K562 (cell line): ENCODE data around the gene CHN2. TPM values are rescaled to one million over a fixed set of nuclear protein-coding genes. Genes with fewer than 3 reads are reported as not detected.

Source experiments
- ATAC-seq: fragments of 200-7000 bp; cut with Tn5 transposase; 3 replicates; pipeline ENCODE4 v1.9.1; 2020; ENCODE audit warnings: moderate library complexity
- BruUV-seq: library from RNA; stranded (reverse); fragments of 400-500 nt; replicated peaks from 2 replicates; lab custom pipeline; 2021; lab: Mats Ljungman, UMichigan
- CTCF ChIA-PET: fragments of 300-600 bp; formaldehyde crosslinking; extraction: SDS; loops from one replicate; lab custom pipeline; 2021; ENCODE audit warnings: low intra/inter-chr PET ratio; lab: Yijun Ruan, JAX
- POLR2A ChIA-PET: fragments of 300-600, 350-650 bp; sonication (Branson Sonifier 250); formaldehyde crosslinking; extraction: SDS; loops from one replicate; lab custom pipeline; 2021; ENCODE audit warnings: antibody characterized with exemption, inconsistent platforms; lab: Yijun Ruan, JAX
- DNase-seq, 4 experiments: peaks; one replicate each; pipeline versions ENCODE4 v3.0.0 to v3.0.0-alpha.2; 2011 to 2018; ENCODE audit warnings: low spot score in 3 of 4, mixed read lengths in 3 of 4; ENCODE audit errors: extremely low read depth in 1 of 4
- FAIRE-seq: peaks from 2 replicates; lab custom pipeline; 2011; peaks lifted over from hg19 to GRCh38; lab: Jason Lieb, UNC
- H2AFZ ChIP-seq: 2 replicates; pipeline ENCODE4 v1.6.0; 2011; ENCODE audit warnings: low read depth, low read length, control low read depth, inconsistent platforms
- H3K27ac ChIP-seq: fragments of 200-600 bp; 3 replicates; pipeline ENCODE4 v1.8.0; 2011; ENCODE audit warnings: low read depth, mild to moderate bottlenecking, control low read depth, inconsistent platforms, low read length, moderate library complexity, mixed read lengths; ENCODE audit errors: extremely low read depth
- H3K27me3 ChIP-seq, 2 experiments: fragments of 300-600 bp in 1 of 2; 2 replicates in 1 of 2; 3 replicates in 1 of 2; pipeline versions ENCODE4 v1.6.0 to v1.8.0; 2011; ENCODE audit warnings: inconsistent platforms in 2 of 2, low read length in 2 of 2, mild to moderate bottlenecking in 1 of 2, mixed read lengths in 1 of 2, moderate library complexity in 1 of 2; ENCODE audit not compliant: control insufficient read depth in 2 of 2, insufficient read depth in 2 of 2
- H3K36me3 ChIP-seq: fragments of 300-600 bp; 3 replicates; pipeline ENCODE4 v1.8.0; 2011; ENCODE audit warnings: mild to moderate bottlenecking, low read length, inconsistent platforms; ENCODE audit not compliant: control insufficient read depth, insufficient read depth
- H3K4me1 ChIP-seq, 2 experiments: fragments of 200-600 bp in 1 of 2; replicated peaks in 1 of 2; 2 replicates in 1 of 2; 3 replicates in 1 of 2; pipeline versions ENCODE4 v1.5.1 to v1.8.0; 2011; ENCODE audit warnings: inconsistent platforms in 2 of 2, low read length in 2 of 2, mild to moderate bottlenecking in 1 of 2, mixed read lengths in 1 of 2, moderate library complexity in 1 of 2; ENCODE audit not compliant: control insufficient read depth in 2 of 2, insufficient read depth in 2 of 2
- H3K4me2 ChIP-seq: 2 replicates; pipeline ENCODE4 v1.6.1; 2011; ENCODE audit warnings: low read length, control low read depth, inconsistent platforms, mixed read lengths; ENCODE audit not compliant: insufficient read depth
- H3K4me3 ChIP-seq: fragments of 200-600 bp; sonication (generic), shearing (Covaris generic); 2 replicates; pipeline ENCODE4 v1.5.1; 2016; ENCODE audit warnings: control low read depth, inconsistent platforms
- H3K79me2 ChIP-seq: fragments of 200-600 bp; 3 replicates; pipeline ENCODE4 v1.8.0; 2011; ENCODE audit warnings: low read length, inconsistent platforms; ENCODE audit not compliant: control insufficient read depth, insufficient read depth
- H3K9ac ChIP-seq, 2 experiments: 2 replicates each; pipeline versions ENCODE4 v1.6.0 to v1.6.1; 2011; ENCODE audit warnings: low read depth in 2 of 2, low read length in 2 of 2, control low read depth in 1 of 2, inconsistent platforms in 1 of 2, mild to moderate bottlenecking in 1 of 2, mixed read lengths in 1 of 2; ENCODE audit not compliant: insufficient read depth in 1 of 2
- H3K9me1 ChIP-seq: one replicate; pipeline ENCODE4 v1.6.0; 2011; ENCODE audit warnings: inconsistent platforms, mild to moderate bottlenecking, low read length, moderate library complexity; ENCODE audit not compliant: control insufficient read depth, insufficient read depth
- H3K9me3 ChIP-seq: replicated peaks from 2 replicates; pipeline ENCODE4 v1.5.1; 2011; ENCODE audit warnings: low read depth, low read length, inconsistent platforms; ENCODE audit not compliant: control insufficient read depth, insufficient read depth
- H4K20me1 ChIP-seq: replicated peaks from 2 replicates; pipeline ENCODE4 v1.6.1; 2011; ENCODE audit warnings: low read length, inconsistent platforms, mixed read lengths; ENCODE audit not compliant: control insufficient read depth, insufficient read depth
- CEBPG ChIP-seq, 3 experiments: fragments of 200-800 bp in 1 of 3; sonication (Bioruptor generic) in 1 of 3; sonication (generic) in 1 of 3; formaldehyde crosslinking in 1 of 3; IDR thresholded peaks in 2 of 3; conservative IDR thresholded peaks in 1 of 3; 2 replicates each; pipeline versions ENCODE4 v1.6.1 to v1.8.0; 2016 to 2022; ENCODE audit warnings: missing compliant biosample characterization in 2 of 3, missing genetic modification characterization in 2 of 3, mild to moderate bottlenecking in 1 of 3, missing genetic modification reagents in 1 of 3
- RFX1 ChIP-seq: fragments of 450-650 bp; IDR thresholded peaks from 2 replicates; pipeline ENCODE4 v1.6.1; 2016; ENCODE audit warnings: mild to moderate bottlenecking, moderate library complexity
- TRIM24 ChIP-seq, 2 experiments: fragments of 450-650 bp; IDR thresholded peaks; 2 replicates each; pipeline ENCODE4 v1.6.1; 2016
- ZNF644 ChIP-seq: fragments of 200-800 bp; sonication (Bioruptor generic); IDR thresholded peaks from 2 replicates; pipeline ENCODE4 v1.6.1; 2016; ENCODE audit warnings: low read depth, missing genetic modification characterization, missing compliant biosample characterization
- ZNF699 ChIP-seq: fragments of 250-450 bp; sonication (Bioruptor Pico); IDR thresholded peaks from 2 replicates; pipeline ENCODE4 v1.8.0; 2021; ENCODE audit warnings: mild to moderate bottlenecking, moderate library complexity; ENCODE audit not compliant: insufficient replicate concordance
- ZNF79 ChIP-seq: fragments of 250-450 bp; sonication (Bioruptor Pico); IDR thresholded peaks from 2 replicates; pipeline ENCODE4 v1.4.0; 2020; ENCODE audit warnings: low read depth, mild to moderate bottlenecking, moderate library complexity
- WGBS: fragments of 100-300 bp; shearing (Covaris generic); methylation state at CpG from one replicate; pipeline ENCODE4 v1.1.6; 2016; ENCODE audit warnings: low coverage, mixed read lengths; ENCODE audit not compliant: insufficient coverage; ENCODE audit errors: missing lambda C conversion rate; 5-methylcytosine and 5-hydroxymethylcytosine counted together
- in situ Hi-C: fragments of 300-500 bp; cut with MboI; formaldehyde crosslinking; loops from 4 replicates; pipeline ENCODE4 v1.15.0; 2018; ENCODE audit warnings: inconsistent platforms, mixed read lengths
- intact Hi-C: fragments of 100-400 bp; cut with micrococcal nuclease; formaldehyde crosslinking; loops from 2 replicates; pipeline ENCODE4 v1.14.2; 2022
- polyA plus RNA-seq, 8 experiments: library from polyadenylated mRNA; depleted of rRNA in 4 of 8; stranded (reverse) in 5 of 8; unstranded in 3 of 8; fragments of >200 nt; fragmentation: Nextera tagmentation in 2 of 8; fragmentation: Illumina TruSeq in 1 of 8; extraction: Ambion mirVana in 2 of 8; extraction: Trizol in 1 of 8; gene quantifications; 2 replicates each; pipeline versions ENCODE4 v1.2.1 to v1.2.3, GENCODE V29; 2011 to 2014; ENCODE audit warnings: inconsistent platforms in 1 of 8, missing spikeins in 1 of 8
- total RNA-seq, 7 experiments: library from RNA; depleted of rRNA in 6 of 7; stranded (reverse); fragments of >200 nt in 6 of 7; fragmentation: Illumina TruSeq in 2 of 7; extraction: Trizol in 2 of 7; gene quantifications; 2 replicates each; pipeline versions ENCODE4 v1.2.1 to v1.2.3, GENCODE V29; 2011 to 2021; ENCODE audit warnings: low replicate concordance in 1 of 7
- TF ChIP-seq, protein P1 (sequence below): sonication (generic); formaldehyde crosslinking; IDR thresholded peaks from 2 replicates; pipeline ENCODE4 v1.8.0; 2022; ENCODE audit warnings: mild to moderate bottlenecking, missing genetic modification reagents
- TF ChIP-seq, protein P2 (sequence below), 2 experiments: fragments of 450-650 bp in 1 of 2; sonication (generic) in 1 of 2; formaldehyde crosslinking in 1 of 2; IDR thresholded peaks in 1 of 2; conservative IDR thresholded peaks in 1 of 2; 2 replicates each; pipeline versions ENCODE4 v1.6.1 to v1.8.1; 2016 to 2023; ENCODE audit warnings: mild to moderate bottlenecking in 2 of 2, moderate library complexity in 2 of 2, inconsistent platforms in 1 of 2, missing genetic modification reagents in 1 of 2
- TF ChIP-seq, protein P3 (sequence below): fragments of 250-450 bp; sonication (Bioruptor Pico); IDR thresholded peaks from 2 replicates; pipeline ENCODE4 v1.5.1; 2021; ENCODE audit warnings: mild to moderate bottlenecking

Gene CHN2
- total and polyA plus RNA-seq, 9 of the 15 experiments (the other 6 are each of a cell fraction or from before 2014, with no cell fraction given): 0.12 to 2.1 (median 0.31) TPM; not detected in 1

DNA sequence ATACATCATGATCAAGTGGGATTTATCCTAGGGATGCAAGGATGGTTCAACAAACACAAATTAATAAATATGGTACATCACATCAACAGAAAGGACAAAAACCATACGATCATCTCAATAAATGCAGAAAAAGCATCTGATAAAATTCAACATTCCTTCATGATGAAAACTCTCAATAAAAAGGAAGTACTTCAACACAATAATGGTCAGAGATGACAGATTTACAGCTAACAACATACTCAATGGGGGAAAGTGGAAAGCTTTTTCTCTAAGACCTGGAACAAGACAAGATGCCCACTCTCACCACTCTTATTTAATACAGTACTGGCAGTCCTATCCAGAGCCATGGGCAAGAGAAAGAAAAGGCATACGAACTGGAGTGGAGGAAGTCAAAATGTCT is 329.2 kb downstream of the CHN2 start (continued):
- TF ChIP-seq, protein P1, sequence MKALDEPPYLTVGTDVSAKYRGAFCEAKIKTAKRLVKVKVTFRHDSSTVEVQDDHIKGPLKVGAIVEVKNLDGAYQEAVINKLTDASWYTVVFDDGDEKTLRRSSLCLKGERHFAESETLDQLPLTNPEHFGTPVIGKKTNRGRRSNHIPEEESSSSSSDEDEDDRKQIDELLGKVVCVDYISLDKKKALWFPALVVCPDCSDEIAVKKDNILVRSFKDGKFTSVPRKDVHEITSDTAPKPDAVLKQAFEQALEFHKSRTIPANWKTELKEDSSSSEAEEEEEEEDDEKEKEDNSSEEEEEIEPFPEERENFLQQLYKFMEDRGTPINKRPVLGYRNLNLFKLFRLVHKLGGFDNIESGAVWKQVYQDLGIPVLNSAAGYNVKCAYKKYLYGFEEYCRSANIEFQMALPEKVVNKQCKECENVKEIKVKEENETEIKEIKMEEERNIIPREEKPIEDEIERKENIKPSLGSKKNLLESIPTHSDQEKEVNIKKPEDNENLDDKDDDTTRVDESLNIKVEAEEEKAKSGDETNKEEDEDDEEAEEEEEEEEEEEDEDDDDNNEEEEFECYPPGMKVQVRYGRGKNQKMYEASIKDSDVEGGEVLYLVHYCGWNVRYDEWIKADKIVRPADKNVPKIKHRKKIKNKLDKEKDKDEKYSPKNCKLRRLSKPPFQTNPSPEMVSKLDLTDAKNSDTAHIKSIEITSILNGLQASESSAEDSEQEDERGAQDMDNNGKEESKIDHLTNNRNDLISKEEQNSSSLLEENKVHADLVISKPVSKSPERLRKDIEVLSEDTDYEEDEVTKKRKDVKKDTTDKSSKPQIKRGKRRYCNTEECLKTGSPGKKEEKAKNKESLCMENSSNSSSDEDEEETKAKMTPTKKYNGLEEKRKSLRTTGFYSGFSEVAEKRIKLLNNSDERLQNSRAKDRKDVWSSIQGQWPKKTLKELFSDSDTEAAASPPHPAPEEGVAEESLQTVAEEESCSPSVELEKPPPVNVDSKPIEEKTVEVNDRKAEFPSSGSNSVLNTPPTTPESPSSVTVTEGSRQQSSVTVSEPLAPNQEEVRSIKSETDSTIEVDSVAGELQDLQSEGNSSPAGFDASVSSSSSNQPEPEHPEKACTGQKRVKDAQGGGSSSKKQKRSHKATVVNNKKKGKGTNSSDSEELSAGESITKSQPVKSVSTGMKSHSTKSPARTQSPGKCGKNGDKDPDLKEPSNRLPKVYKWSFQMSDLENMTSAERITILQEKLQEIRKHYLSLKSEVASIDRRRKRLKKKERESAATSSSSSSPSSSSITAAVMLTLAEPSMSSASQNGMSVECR (CRISPR knock-in tag): no peak
- no peak for TF ChIP-seq ZNF699 (CRISPR knock-in tag)

DNA sequence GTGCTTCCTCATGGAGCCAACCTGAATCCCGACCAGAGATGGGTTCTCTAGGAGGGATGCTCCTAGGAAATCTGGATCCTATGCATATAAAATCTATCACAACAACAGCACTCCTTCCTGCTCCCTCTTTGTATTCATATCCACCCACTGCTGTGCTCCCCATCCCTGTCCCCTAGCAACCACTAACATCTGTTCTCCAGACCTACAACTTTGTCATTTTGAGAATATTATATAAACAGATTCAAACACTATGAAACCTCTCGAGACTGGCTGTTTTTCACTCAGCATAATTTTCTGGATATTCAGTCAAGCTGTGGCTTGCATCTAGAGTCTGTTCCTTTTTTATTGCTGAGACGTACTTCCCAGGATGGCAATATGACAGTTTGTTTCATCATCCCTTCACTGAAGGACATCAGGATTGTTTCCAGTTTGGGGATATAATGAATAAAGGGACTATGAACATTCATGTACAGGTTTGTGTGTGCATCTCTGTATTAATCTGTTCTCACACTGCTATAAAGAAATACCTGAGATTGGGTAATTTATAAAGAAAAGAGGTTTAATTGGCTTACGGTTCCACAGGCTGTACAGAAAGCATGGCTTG is 333.0 kb downstream of the CHN2 start:
- Histone ChIP-seq H3K4me1 (no peaks in the 10 kb centered on the region), H3K27me3 (no peaks in the 10 kb centered on the region), H2AFZ (no peak overlapping the region), H4K20me1 (no peaks in the 10 kb centered on the region), H3K4me2 (no peak overlapping the region), H3K36me3 (no peaks in the 10 kb centered on the region), H3K4me3 (no peak overlapping the region), H3K9me3 (no peaks in the 10 kb centered on the region), H3K9me1 (no peaks in the 10 kb centered on the region), H3K27ac (no peak overlapping the region), H3K79me2 (no peaks in the 10 kb centered on the region), H3K9ac (no peak overlapping the region)
- ATAC-seq (no peak), FAIRE-seq (no peak), DNase-seq (no peak)
- in situ Hi-C loops (no loop called here), intact Hi-C loops (no loop called here)
- no peak for TF ChIP-seq ZNF79 (CRISPR knock-in tag)
- TF ChIP-seq, protein P2, sequence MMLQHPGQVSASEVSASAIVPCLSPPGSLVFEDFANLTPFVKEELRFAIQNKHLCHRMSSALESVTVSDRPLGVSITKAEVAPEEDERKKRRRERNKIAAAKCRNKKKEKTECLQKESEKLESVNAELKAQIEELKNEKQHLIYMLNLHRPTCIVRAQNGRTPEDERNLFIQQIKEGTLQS (IDR thresholded peaks at IDR 0.05): peak; percentile 34; the same call in 1 of the 2 replicates
- TF ChIP-seq, protein P2 (CRISPR knock-in tag; conservative IDR thresholded peaks at IDR 0.05): no peak
- peak; percentile 14; the same call in 1 of the 2 replicates for TF ChIP-seq RFX1
- peak; percentile 25; the same call in 1 of the 2 replicates for TF ChIP-seq CEBPG (CRISPR knock-in tag; IDR thresholded peaks at IDR 0.05)
- peak in 1 of 2 experiments; percentile 82; a peak in 2 of 4 replicates for TF ChIP-seq CEBPG (tag; conservative IDR thresholded peaks at IDR 0.05 in 1 of 2, IDR thresholded peaks at IDR 0.05 in 1 of 2)
- no peak for TF ChIP-seq ZNF644
- TF ChIP-seq, protein P3, sequence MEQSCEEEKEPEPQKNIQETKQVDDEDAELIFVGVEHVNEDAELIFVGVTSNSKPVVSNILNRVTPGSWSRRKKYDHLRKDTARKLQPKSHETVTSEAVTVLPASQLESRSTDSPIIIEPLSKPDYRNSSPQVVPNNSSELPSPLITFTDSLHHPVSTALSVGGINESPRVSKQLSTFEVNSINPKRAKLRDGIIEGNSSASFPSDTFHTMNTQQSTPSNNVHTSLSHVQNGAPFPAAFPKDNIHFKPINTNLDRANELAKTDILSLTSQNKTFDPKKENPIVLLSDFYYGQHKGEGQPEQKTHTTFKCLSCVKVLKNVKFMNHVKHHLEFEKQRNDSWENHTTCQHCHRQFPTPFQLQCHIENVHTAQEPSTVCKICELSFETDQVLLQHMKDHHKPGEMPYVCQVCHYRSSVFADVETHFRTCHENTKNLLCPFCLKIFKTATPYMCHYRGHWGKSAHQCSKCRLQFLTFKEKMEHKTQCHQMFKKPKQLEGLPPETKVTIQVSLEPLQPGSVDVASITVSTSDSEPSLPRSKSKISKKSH: no peak
- peak; percentile 27 to 73; a peak in 2 of 4 replicates for TF ChIP-seq TRIM24 (IDR thresholded peaks at IDR 0.05)
- 6% methylated on average over 4 of the region's 4 CpGs for WGBS
- no TSS peak for BruUV-seq
- CTCF ChIA-PET: interaction anchor here (0.6 kb wide), 1 partner anchor 163 kb away, joined by 3 read pairs; no protein-coding TSS in a partner anchor
- POLR2A ChIA-PET: no interaction called here
